Endothelial cell of umbilical vein (primary cell): ENCODE measurements around the gene SWAP70. TPM values are rescaled to one million over a fixed set of nuclear protein-coding genes. Genes with fewer than 3 reads are reported as not detected.

Experiments used
- BruUV-seq: library from RNA; stranded (reverse); fragments of 400-500 nt; replicated peaks from 2 replicates; lab custom pipeline; 2021; lab: Mats Ljungman, UMichigan
- CTCF ChIA-PET: fragments of 300-600, 350-600 bp; sonication (Branson Sonifier 250); formaldehyde crosslinking; loops from one replicate; lab custom pipeline; 2021; ENCODE audit warnings: antibody characterized with exemption, inconsistent platforms; lab: Charles Lee
- POLR2A ChIA-PET: fragments of 300-600, 350-600 bp; sonication (Branson Sonifier 250); formaldehyde crosslinking; loops from one replicate; lab custom pipeline; 2021; ENCODE audit warnings: antibody characterized with exemption, inconsistent platforms; lab: Charles Lee
- DNase-seq: peaks from one replicate; pipeline ENCODE4 v3.0.0-alpha.2; 2011; ENCODE audit warnings: low read depth, low spot score
- FAIRE-seq: peaks from 2 replicates; lab custom pipeline; 2011; peaks lifted over from hg19 to GRCh38; lab: Jason Lieb, UNC
- H2AFZ ChIP-seq: 2 replicates; pipeline ENCODE4 v1.6.0; 2012; ENCODE audit warnings: low read depth, low read length, control low read depth, inconsistent platforms
- H3K27ac ChIP-seq: 2 replicates; pipeline ENCODE4 v1.5.1; 2011; ENCODE audit warnings: low read depth, mild to moderate bottlenecking, control low read depth, low read length, moderate library complexity; ENCODE audit not compliant: insufficient read depth
- H3K27me3 ChIP-seq, 2 experiments: 2 replicates each; pipeline versions ENCODE4 v1.6.0 to v1.6.1; 2011; ENCODE audit warnings: low read length in 2 of 2, mixed read lengths in 1 of 2; ENCODE audit not compliant: control insufficient read depth in 2 of 2, insufficient read depth in 2 of 2
- H3K36me3 ChIP-seq, 2 experiments: 2 replicates in 1 of 2; 3 replicates in 1 of 2; pipeline ENCODE4 v1.5.1; 2011; ENCODE audit warnings: low read length in 2 of 2, mild to moderate bottlenecking in 1 of 2, moderate library complexity in 1 of 2; ENCODE audit not compliant: control insufficient read depth in 2 of 2, insufficient read depth in 2 of 2; ENCODE audit errors: extremely low read depth in 1 of 2
- H3K4me1 ChIP-seq: 3 replicates; pipeline ENCODE4 v1.5.1; 2011; ENCODE audit warnings: mild to moderate bottlenecking, low read length; ENCODE audit not compliant: control insufficient read depth, insufficient read depth; ENCODE audit errors: extremely low read depth
- H3K4me2 ChIP-seq: 2 replicates; pipeline ENCODE4 v1.6.1; 2011; ENCODE audit warnings: low read length, control low read depth, mixed read lengths; ENCODE audit not compliant: insufficient read depth
- H3K4me3 ChIP-seq, 3 experiments: fragments of 200-600 bp in 1 of 3; sonication (generic), shearing (Covaris generic) in 1 of 3; replicated peaks in 1 of 3; 2 replicates each; pipeline ENCODE4 v1.5.1; 2011 to 2016; ENCODE audit warnings: control low read depth in 3 of 3, low read length in 3 of 3, mild to moderate bottlenecking in 2 of 3, inconsistent platforms in 1 of 3, low read depth in 1 of 3, moderate library complexity in 1 of 3; ENCODE audit not compliant: insufficient read depth in 1 of 3
- H3K79me2 ChIP-seq: 2 replicates; pipeline ENCODE4 v1.6.0; 2012; ENCODE audit warnings: low read length, inconsistent platforms; ENCODE audit not compliant: control insufficient read depth, insufficient read depth
- H3K9ac ChIP-seq: replicated peaks from 2 replicates; pipeline ENCODE3; 2011; ENCODE audit warnings: low read length, control low read depth; ENCODE audit not compliant: insufficient read depth; ENCODE audit errors: extremely low read depth
- H3K9me1 ChIP-seq: replicated peaks from 3 replicates; pipeline ENCODE4 v1.6.0; 2011; ENCODE audit warnings: mild to moderate bottlenecking, low read length; ENCODE audit not compliant: control insufficient read depth, insufficient read depth; ENCODE audit errors: extremely low read depth
- H3K9me3 ChIP-seq: replicated peaks from 2 replicates; pipeline ENCODE4 v1.5.1; 2012; ENCODE audit warnings: low read length, inconsistent platforms; ENCODE audit not compliant: control insufficient read depth, insufficient read depth
- H4K20me1 ChIP-seq: replicated peaks from 2 replicates; pipeline ENCODE3; 2011; ENCODE audit warnings: mild to moderate bottlenecking, low read length; ENCODE audit not compliant: control insufficient read depth, insufficient read depth; ENCODE audit errors: extremely low read depth
- EZH2 ChIP-seq: IDR thresholded peaks from 2 replicates; pipeline ENCODE4 v1.6.1; 2012; ENCODE audit warnings: borderline replicate concordance, low read depth, mild to moderate bottlenecking, moderate library complexity, low read length, inconsistent platforms; ENCODE audit not compliant: severe bottlenecking
- FOS ChIP-seq: IDR thresholded peaks from 2 replicates; pipeline ENCODE4 v1.6.1; 2011; ENCODE audit warnings: mild to moderate bottlenecking, low read length, moderate library complexity, borderline replicate concordance; ENCODE audit not compliant: insufficient read depth
- GATA2 ChIP-seq: IDR thresholded peaks from 2 replicates; pipeline ENCODE4 v1.7.0; 2011; ENCODE audit warnings: low read depth, mild to moderate bottlenecking, moderate library complexity, mixed read lengths, low read length; ENCODE audit not compliant: insufficient read length, insufficient read depth
- JUN ChIP-seq: IDR thresholded peaks from 2 replicates; pipeline ENCODE4 v1.6.1; 2011; ENCODE audit warnings: borderline replicate concordance, low read depth; ENCODE audit not compliant: insufficient read length, insufficient read depth
- MYC ChIP-seq: IDR thresholded peaks from one replicate; pipeline ENCODE4 v1.6.1; 2011; ENCODE audit warnings: mild to moderate bottlenecking, low read depth, low read length
- POLR2A ChIP-seq: IDR thresholded peaks from 2 replicates; pipeline ENCODE4 v1.6.1; 2012; ENCODE audit warnings: low read depth, mild to moderate bottlenecking, control low read depth, low read length
- POLR2AphosphoS5 ChIP-seq: IDR thresholded peaks from 2 replicates; pipeline ENCODE4 v1.6.1; 2012; ENCODE audit warnings: low read depth, mild to moderate bottlenecking, control low read depth, low read length, moderate library complexity; ENCODE audit not compliant: insufficient read depth
- dilution Hi-C: fragments of 300-500 bp; cut with MboI; formaldehyde crosslinking; loops from one replicate; pipeline ENCODE4 v1.15.0; 2019; ENCODE audit warnings: low sequenced_read_pairs; ENCODE audit not compliant: extremely low pct_ligation_motif_present
- intact Hi-C: fragments of 100-400 bp; cut with micrococcal nuclease; formaldehyde crosslinking; loops from one replicate; pipeline ENCODE4 v1.10.0; 2022
- polyA plus RNA-seq, 4 experiments: library from polyadenylated mRNA; depleted of rRNA in 3 of 4; stranded (reverse) in 3 of 4; unstranded in 1 of 4; fragments of >200 nt; gene quantifications; 2 replicates each; pipeline versions ENCODE4 v1.2.1 to v1.2.3, GENCODE V29; 2011 to 2012; ENCODE audit warnings: missing spikeins in 1 of 4
- total RNA-seq: library from RNA; stranded (reverse); gene quantifications from 2 replicates; pipeline ENCODE4 v1.2.3, GENCODE V29; 2021
- TF ChIP-seq, protein P1 (sequence below), 2 donors: IDR thresholded peaks; 1 replicate in 1 of 2; 2 replicates in 1 of 2; pipeline ENCODE4 v1.5.1; 2011; ENCODE audit warnings: low read length in 2 of 2, mild to moderate bottlenecking in 2 of 2, moderate library complexity in 2 of 2, control low read depth in 1 of 2, inconsistent platforms in 1 of 2, low read depth in 1 of 2; ENCODE audit not compliant: insufficient read depth in 1 of 2; ENCODE audit errors: extremely low read depth in 1 of 2
- TF ChIP-seq, protein P2 (sequence below): IDR thresholded peaks from 2 replicates; pipeline ENCODE4 v1.6.1; 2011; ENCODE audit not compliant: insufficient read depth, insufficient read length

The SWAP70 gene
- total and polyA plus RNA-seq, 2 donors (not counting 3 experiments of a cell fraction or from before 2014, with no cell fraction given) = 52.5 to 165 TPM

GRCh38 chr11:9774109-9774508 is 110.2 kb downstream of the SWAP70 start:
- no TSS peak for BruUV-seq
- no peak overlapping the region for H3K9ac ChIP-seq
- POLR2A ChIA-PET = no interaction called here
- no peaks in the 10 kb centered on the region for H3K79me2 ChIP-seq
- dilution Hi-C loops (no loop called here), intact Hi-C loops (no loop called here)
- no peaks in the 10 kb centered on the region for H3K36me3 ChIP-seq
- H3K4me1 ChIP-seq = peaks cover 6% of the 10 kb centered on the region
- H3K4me2 ChIP-seq = no peak overlapping the region
- H3K4me3 ChIP-seq = no peak overlapping the region
- H2AFZ ChIP-seq = no peak overlapping the region
- FAIRE-seq (peak; percentile 18), DNase-seq (no peak)
- no peaks in the 10 kb centered on the region for H3K9me1 ChIP-seq
- TF ChIP-seq MYC (no peak), POLR2AphosphoS5 (no peak)
- TF ChIP-seq, protein P1, sequence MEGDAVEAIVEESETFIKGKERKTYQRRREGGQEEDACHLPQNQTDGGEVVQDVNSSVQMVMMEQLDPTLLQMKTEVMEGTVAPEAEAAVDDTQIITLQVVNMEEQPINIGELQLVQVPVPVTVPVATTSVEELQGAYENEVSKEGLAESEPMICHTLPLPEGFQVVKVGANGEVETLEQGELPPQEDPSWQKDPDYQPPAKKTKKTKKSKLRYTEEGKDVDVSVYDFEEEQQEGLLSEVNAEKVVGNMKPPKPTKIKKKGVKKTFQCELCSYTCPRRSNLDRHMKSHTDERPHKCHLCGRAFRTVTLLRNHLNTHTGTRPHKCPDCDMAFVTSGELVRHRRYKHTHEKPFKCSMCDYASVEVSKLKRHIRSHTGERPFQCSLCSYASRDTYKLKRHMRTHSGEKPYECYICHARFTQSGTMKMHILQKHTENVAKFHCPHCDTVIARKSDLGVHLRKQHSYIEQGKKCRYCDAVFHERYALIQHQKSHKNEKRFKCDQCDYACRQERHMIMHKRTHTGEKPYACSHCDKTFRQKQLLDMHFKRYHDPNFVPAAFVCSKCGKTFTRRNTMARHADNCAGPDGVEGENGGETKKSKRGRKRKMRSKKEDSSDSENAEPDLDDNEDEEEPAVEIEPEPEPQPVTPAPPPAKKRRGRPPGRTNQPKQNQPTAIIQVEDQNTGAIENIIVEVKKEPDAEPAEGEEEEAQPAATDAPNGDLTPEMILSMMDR (IDR thresholded peaks at IDR 0.05; ENCODE audit: extremely low read depth in 1 of 2, insufficient read depth in 1 of 2, low read depth in 1 of 2, low read length in 2 of 2) = no peak
- H3K27ac ChIP-seq = no peak overlapping the region
- no peaks in the 10 kb centered on the region for H3K27me3 ChIP-seq
- CTCF ChIA-PET = no interaction called here
- no peaks in the 10 kb centered on the region for H3K9me3 ChIP-seq
- H4K20me1 ChIP-seq = no peaks in the 10 kb centered on the region

GRCh38 chr11:9774591-9775397 is 110.9 kb downstream of the SWAP70 start:
- FAIRE-seq (peak; percentile 31), DNase-seq (peak; percentile 35)
- no peaks in the 10 kb centered on the region for H3K9me1 ChIP-seq
- H3K9ac ChIP-seq = no peak overlapping the region
- H3K4me3 ChIP-seq = no peak overlapping the region
- intact Hi-C loops = loop anchor here (5.0 kb wide), 1 partner anchor 53 kb away; no protein-coding TSS in a partner anchor
- no peak overlapping the region for H3K4me2 ChIP-seq
- no peaks in the 10 kb centered on the region for H3K79me2 ChIP-seq
- ChIA-PET CTCF (no interaction called here), POLR2A (no interaction called here)
- H2AFZ ChIP-seq = no peak overlapping the region
- H4K20me1 ChIP-seq = no peaks in the 10 kb centered on the region
- peaks cover 0 to under 1% of the 10 kb centered on the region in 2 experiments for H3K36me3 ChIP-seq
- H3K4me1 ChIP-seq = peaks cover 6% of the 10 kb centered on the region
- no peak overlapping the region for H3K27ac ChIP-seq
- no peaks in the 10 kb centered on the region for H3K9me3 ChIP-seq
- dilution Hi-C loops = no loop called here
- TF ChIP-seq JUN (no peak), FOS (no peak), EZH2 (no peak), POLR2A (no peak), GATA2 (no peak), POLR2AphosphoS5 (no peak), MYC (no peak)
- TF ChIP-seq, protein P2, sequence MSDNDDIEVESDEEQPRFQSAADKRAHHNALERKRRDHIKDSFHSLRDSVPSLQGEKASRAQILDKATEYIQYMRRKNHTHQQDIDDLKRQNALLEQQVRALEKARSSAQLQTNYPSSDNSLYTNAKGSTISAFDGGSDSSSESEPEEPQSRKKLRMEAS = no peak
- TF ChIP-seq, protein P1 (IDR thresholded peaks at IDR 0.05; ENCODE audit: extremely low read depth in 1 of 2, insufficient read depth in 1 of 2, low read depth in 1 of 2, low read length in 2 of 2) = no peak
- no TSS peak for BruUV-seq
- no peaks in the 10 kb centered on the region for H3K27me3 ChIP-seq
